ENCODE measurements around the gene GMPR2. TPM values are rescaled to one million over a fixed set of nuclear protein-coding genes. Genes with fewer than 3 reads are reported as not detected.

Gene GMPR2
- total RNA-seq, 1 experiment from 2014 or later, result 76.9 TPM

DNA sequence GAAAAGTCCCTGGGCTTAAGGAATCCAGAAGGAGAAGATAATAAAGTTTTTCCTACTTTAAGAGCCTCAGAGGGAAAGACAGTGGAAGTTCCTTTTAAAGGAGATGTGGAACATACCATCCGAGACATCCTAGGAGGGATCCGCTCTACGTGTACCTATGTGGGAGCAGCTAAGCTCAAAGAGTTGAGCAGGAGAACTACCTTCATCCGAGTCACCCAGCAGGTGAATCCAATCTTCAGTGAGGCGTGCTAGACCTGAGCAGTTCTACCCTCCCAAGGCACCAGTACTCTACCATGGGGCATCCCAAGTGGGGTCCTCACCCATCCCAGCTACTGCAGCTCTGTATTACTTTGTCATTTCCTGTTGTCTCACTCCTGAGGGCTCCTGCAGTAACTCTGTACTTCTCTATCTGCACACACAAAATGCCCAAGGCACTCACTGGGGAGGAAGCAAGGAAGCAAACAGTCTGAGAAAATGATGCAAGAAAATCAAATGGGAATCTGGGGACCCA is 5.9 kb downstream of the GMPR2 start:
- intact Hi-C loops (cut with micrococcal nuclease; ENCODE audit: unreplicated experiment), result no loop called here
- Mint-ChIP-seq H3K4me1 (ENCODE audit: low read depth, unreplicated experiment) (peaks cover 9% of the 10 kb centered on the region), H3K4me3 (ENCODE audit: unreplicated experiment) (no peak overlapping the region), H3K27me3 (ENCODE audit: insufficient read depth, unreplicated experiment) (no peaks in the 10 kb centered on the region), H3K36me3 (ENCODE audit: insufficient read depth, unreplicated experiment) (peaks cover 63% of the 10 kb centered on the region), H3K9me3 (ENCODE audit: unreplicated experiment) (no peaks in the 10 kb centered on the region), H3K27ac (ENCODE audit: unreplicated experiment) (peak overlapping the region; percentile 61)
- H3K36me3 ChIP-seq (ENCODE audit: control insufficient read depth, insufficient read depth, low read length), result peaks cover 5% of the 10 kb centered on the region
- ChIA-PET POLR2A (interaction anchor here (1.5 kb wide), 1 partner anchor 25 kb away, joined by 4 read pairs; no protein-coding TSS in a partner anchor), CTCF (interaction anchor here (0.9 kb wide), 2 partner anchors 25 to 70 kb away, joined by 3 to 4 read pairs; partner anchors contain the start of genes CHMP4A and CIDEB)
- H3K9me3 ChIP-seq, result no peaks in the 10 kb centered on the region
- H3K4me1 ChIP-seq, result no peaks in the 10 kb centered on the region
- TF ChIP-seq, protein P1, sequence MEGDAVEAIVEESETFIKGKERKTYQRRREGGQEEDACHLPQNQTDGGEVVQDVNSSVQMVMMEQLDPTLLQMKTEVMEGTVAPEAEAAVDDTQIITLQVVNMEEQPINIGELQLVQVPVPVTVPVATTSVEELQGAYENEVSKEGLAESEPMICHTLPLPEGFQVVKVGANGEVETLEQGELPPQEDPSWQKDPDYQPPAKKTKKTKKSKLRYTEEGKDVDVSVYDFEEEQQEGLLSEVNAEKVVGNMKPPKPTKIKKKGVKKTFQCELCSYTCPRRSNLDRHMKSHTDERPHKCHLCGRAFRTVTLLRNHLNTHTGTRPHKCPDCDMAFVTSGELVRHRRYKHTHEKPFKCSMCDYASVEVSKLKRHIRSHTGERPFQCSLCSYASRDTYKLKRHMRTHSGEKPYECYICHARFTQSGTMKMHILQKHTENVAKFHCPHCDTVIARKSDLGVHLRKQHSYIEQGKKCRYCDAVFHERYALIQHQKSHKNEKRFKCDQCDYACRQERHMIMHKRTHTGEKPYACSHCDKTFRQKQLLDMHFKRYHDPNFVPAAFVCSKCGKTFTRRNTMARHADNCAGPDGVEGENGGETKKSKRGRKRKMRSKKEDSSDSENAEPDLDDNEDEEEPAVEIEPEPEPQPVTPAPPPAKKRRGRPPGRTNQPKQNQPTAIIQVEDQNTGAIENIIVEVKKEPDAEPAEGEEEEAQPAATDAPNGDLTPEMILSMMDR (IDR thresholded peaks at IDR 0.05; ENCODE audit: insufficient read depth in 1 of 2, low read depth in 1 of 2, low read length in 1 of 2, severe bottlenecking in 1 of 2, unreplicated experiment in 1 of 2), result no peak
- H3K4me3 ChIP-seq (ENCODE audit: low read depth, low read length), result no peak overlapping the region
- BruUV-seq (replicated peaks), result no TSS peak
- DNase-seq, result no peak
- no peaks in the 10 kb centered on the region for H3K27me3 ChIP-seq (replicated peaks; ENCODE audit: control insufficient read depth, insufficient read depth, low read length)

DNA sequence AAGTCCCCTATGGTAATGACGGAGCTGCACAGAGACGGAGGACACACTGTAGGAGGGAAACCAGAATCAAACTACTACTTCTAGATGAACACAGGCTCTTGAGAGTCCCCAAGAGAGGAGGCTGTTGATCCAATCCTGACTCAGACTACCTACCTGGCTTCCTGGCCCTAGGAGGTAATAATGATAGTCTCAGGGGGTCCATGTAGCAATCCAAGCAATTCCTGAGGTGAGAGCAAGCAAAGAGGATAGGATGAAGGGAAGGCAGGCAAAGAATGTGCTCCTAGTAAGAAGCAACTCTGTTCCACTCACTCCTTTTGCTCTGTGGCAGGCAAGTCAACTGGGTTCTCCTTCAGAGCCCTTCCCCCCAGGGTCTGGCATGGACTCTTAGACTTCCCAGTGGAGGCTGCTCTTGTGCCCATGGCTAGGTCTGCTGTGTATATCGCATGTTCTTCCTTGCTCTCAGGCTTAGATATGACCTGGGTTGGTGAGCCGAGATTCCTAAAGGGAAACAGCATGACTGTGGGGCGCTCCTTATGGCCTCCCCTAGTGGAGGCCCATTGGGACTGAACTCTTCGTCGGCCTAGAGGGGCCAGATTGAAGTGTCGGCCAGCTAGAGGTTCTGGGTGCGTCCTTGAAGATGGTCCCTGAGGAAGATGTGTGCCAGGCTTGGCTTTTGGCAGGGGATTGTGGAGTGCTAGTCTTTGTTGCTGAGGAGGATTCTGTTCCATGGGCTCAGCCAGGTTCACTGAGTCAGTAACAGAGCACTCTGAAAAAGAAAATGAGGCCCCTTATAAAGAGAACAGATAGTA is 7.6 kb downstream of the GMPR2 start:
- Histone ChIP-seq H3K4me1 (no peaks in the 10 kb centered on the region), H3K27me3 (replicated peaks; ENCODE audit: control insufficient read depth, insufficient read depth, low read length) (no peaks in the 10 kb centered on the region), H3K4me3 (ENCODE audit: low read depth, low read length) (no peak overlapping the region), H3K9me3 (no peaks in the 10 kb centered on the region), H3K36me3 (ENCODE audit: control insufficient read depth, insufficient read depth, low read length) (peaks cover 2% of the 10 kb centered on the region)
- no TSS peak for BruUV-seq (replicated peaks)
- TF ChIP-seq, protein P1 (IDR thresholded peaks at IDR 0.05; ENCODE audit: insufficient read depth in 1 of 2, low read depth in 1 of 2, low read length in 1 of 2, severe bottlenecking in 1 of 2, unreplicated experiment in 1 of 2), result no peak
- ChIA-PET CTCF (interaction anchor here (3.8 kb wide), 2 partner anchors 57 to 68 kb away, joined by 42 to 157 read pairs; partner anchors contain the start of genes CIDEB, DHRS1, LTB4R2 and NOP9), POLR2A (no interaction called here)
- peaks cover 63% of the 10 kb centered on the region for H3K36me3 Mint-ChIP-seq (ENCODE audit: insufficient read depth, unreplicated experiment)
- DNase-seq, result no peak
- H3K9me3 Mint-ChIP-seq (ENCODE audit: unreplicated experiment), result no peaks in the 10 kb centered on the region
- no peaks in the 10 kb centered on the region for H3K27me3 Mint-ChIP-seq (ENCODE audit: insufficient read depth, unreplicated experiment)
- H3K4me3 Mint-ChIP-seq (ENCODE audit: unreplicated experiment), result no peak overlapping the region
- no peak overlapping the region for H3K27ac Mint-ChIP-seq (ENCODE audit: unreplicated experiment)
- intact Hi-C loops (cut with micrococcal nuclease; ENCODE audit: unreplicated experiment), result no loop called here
- H3K4me1 Mint-ChIP-seq (ENCODE audit: low read depth, unreplicated experiment), result peaks cover 9% of the 10 kb centered on the region

DNA sequence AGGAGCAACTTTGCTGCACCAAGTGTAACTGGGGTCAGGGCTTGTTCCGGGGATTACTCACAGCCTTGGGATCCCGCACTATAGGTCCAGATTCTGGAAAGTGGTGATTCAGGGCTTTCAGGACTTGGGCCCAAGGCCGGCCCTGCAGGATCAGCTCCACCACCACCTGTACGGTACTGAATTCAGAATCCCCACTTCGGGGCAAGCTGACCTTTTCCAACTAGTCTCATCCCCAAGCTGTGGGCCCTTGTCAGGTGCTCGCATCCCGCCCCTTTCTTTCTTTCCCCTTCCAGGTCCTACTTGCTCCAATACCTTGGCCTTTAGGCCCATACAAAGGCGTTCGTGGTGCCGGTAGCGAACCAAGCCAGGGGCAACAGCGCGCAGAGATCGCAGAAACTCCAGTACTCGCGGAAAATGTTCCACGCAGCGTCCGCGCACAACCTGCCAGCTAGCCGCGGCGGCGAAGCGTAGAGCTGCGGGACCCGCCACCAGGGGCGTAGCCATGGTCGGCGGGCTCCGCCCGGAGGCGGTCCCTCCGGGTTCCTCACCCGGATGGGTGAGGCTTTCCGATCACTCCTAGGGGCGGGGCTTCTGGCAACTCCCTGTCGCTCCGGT is 9.2 kb downstream of the GMPR2 start:
- Histone ChIP-seq H3K9me3 (no peaks in the 10 kb centered on the region), H3K4me3 (ENCODE audit: low read depth, low read length) (peak overlapping the region; percentile 71), H3K27me3 (replicated peaks; ENCODE audit: control insufficient read depth, insufficient read depth, low read length) (no peaks in the 10 kb centered on the region), H3K4me1 (no peaks in the 10 kb centered on the region), H3K36me3 (ENCODE audit: control insufficient read depth, insufficient read depth, low read length) (peaks cover 2% of the 10 kb centered on the region)
- ChIA-PET CTCF (interaction anchor here (0.6 to 3.8 kb wide), 20 partner anchors 9 to 190 kb away, joined by 3 to 157 read pairs (median 6); partner anchors contain the start of genes CHMP4A, CIDEB, DHRS1 and EMC9), POLR2A (interaction anchor here (0.6 to 2.5 kb wide), 26 partner anchors 9 to 200 kb away, joined by 3 to 39 read pairs (median 6); partner anchors contain the start of genes CBLN3, CHMP4A, CIDEB and DCAF11)
- Mint-ChIP-seq H3K4me3 (ENCODE audit: unreplicated experiment) (peak overlapping the region; percentile 74), H3K36me3 (ENCODE audit: insufficient read depth, unreplicated experiment) (peaks cover 49% of the 10 kb centered on the region), H3K27ac (ENCODE audit: unreplicated experiment) (peak overlapping the region; percentile 91), H3K9me3 (ENCODE audit: unreplicated experiment) (no peaks in the 10 kb centered on the region), H3K27me3 (ENCODE audit: insufficient read depth, unreplicated experiment) (no peaks in the 10 kb centered on the region), H3K4me1 (ENCODE audit: low read depth, unreplicated experiment) (peaks cover 9% of the 10 kb centered on the region)
- TF ChIP-seq, protein P1 (IDR thresholded peaks at IDR 0.05; ENCODE audit: insufficient read depth in 1 of 2, low read depth in 1 of 2, low read length in 1 of 2, severe bottlenecking in 1 of 2, unreplicated experiment in 1 of 2), result peak; percentile 49 to 58
- intact Hi-C loops (cut with micrococcal nuclease; ENCODE audit: unreplicated experiment), result loop anchor here (1.0 to 2.0 kb wide), 3 partner anchors 10 to 195 kb away; partner anchors contain the start of genes GMPR2, MDP1 and NEDD8
- BruUV-seq (replicated peaks), result TSS peak; percentile 35
- DNase-seq, result peak; percentile 95

Data from Caco-2 (cell line).